Endothelial cell of umbilical vein (primary cell): Measurements from ENCODE around the gene ATG12. TPM values are rescaled to one million over a fixed set of nuclear protein-coding genes. Genes with fewer than 3 reads are reported as not detected.

Experiments
- BruUV-seq: library from RNA; stranded (reverse); fragments of 400-500 nt; replicated peaks from 2 replicates; lab custom pipeline; 2021; lab: Mats Ljungman, UMichigan
- CTCF ChIA-PET: fragments of 300-600, 350-600 bp; sonication (Branson Sonifier 250); formaldehyde crosslinking; loops from one replicate; lab custom pipeline; 2021; ENCODE audit warnings: antibody characterized with exemption, inconsistent platforms; lab: Charles Lee
- POLR2A ChIA-PET: fragments of 300-600, 350-600 bp; sonication (Branson Sonifier 250); formaldehyde crosslinking; loops from one replicate; lab custom pipeline; 2021; ENCODE audit warnings: antibody characterized with exemption, inconsistent platforms; lab: Charles Lee
- DNase-seq: peaks from one replicate; pipeline ENCODE4 v3.0.0-alpha.2; 2011; ENCODE audit warnings: low read depth, low spot score
- FAIRE-seq: peaks from 2 replicates; lab custom pipeline; 2011; peaks lifted over from hg19 to GRCh38; lab: Jason Lieb, UNC
- H2AFZ ChIP-seq: 2 replicates; pipeline ENCODE4 v1.6.0; 2012; ENCODE audit warnings: low read depth, low read length, control low read depth, inconsistent platforms
- H3K27ac ChIP-seq: 2 replicates; pipeline ENCODE4 v1.5.1; 2011; ENCODE audit warnings: low read depth, mild to moderate bottlenecking, control low read depth, low read length, moderate library complexity; ENCODE audit not compliant: insufficient read depth
- H3K27me3 ChIP-seq, 2 experiments: 2 replicates each; pipeline versions ENCODE4 v1.6.0 to v1.6.1; 2011; ENCODE audit warnings: low read length in 2 of 2, mixed read lengths in 1 of 2; ENCODE audit not compliant: control insufficient read depth in 2 of 2, insufficient read depth in 2 of 2
- H3K36me3 ChIP-seq, 2 experiments: 2 replicates in 1 of 2; 3 replicates in 1 of 2; pipeline ENCODE4 v1.5.1; 2011; ENCODE audit warnings: low read length in 2 of 2, mild to moderate bottlenecking in 1 of 2, moderate library complexity in 1 of 2; ENCODE audit not compliant: control insufficient read depth in 2 of 2, insufficient read depth in 2 of 2; ENCODE audit errors: extremely low read depth in 1 of 2
- H3K4me1 ChIP-seq: 3 replicates; pipeline ENCODE4 v1.5.1; 2011; ENCODE audit warnings: mild to moderate bottlenecking, low read length; ENCODE audit not compliant: control insufficient read depth, insufficient read depth; ENCODE audit errors: extremely low read depth
- H3K4me2 ChIP-seq: 2 replicates; pipeline ENCODE4 v1.6.1; 2011; ENCODE audit warnings: low read length, control low read depth, mixed read lengths; ENCODE audit not compliant: insufficient read depth
- H3K4me3 ChIP-seq, 3 experiments: fragments of 200-600 bp in 1 of 3; sonication (generic), shearing (Covaris generic) in 1 of 3; replicated peaks in 1 of 3; 2 replicates each; pipeline ENCODE4 v1.5.1; 2011 to 2016; ENCODE audit warnings: control low read depth in 3 of 3, low read length in 3 of 3, mild to moderate bottlenecking in 2 of 3, inconsistent platforms in 1 of 3, low read depth in 1 of 3, moderate library complexity in 1 of 3; ENCODE audit not compliant: insufficient read depth in 1 of 3
- H3K79me2 ChIP-seq: 2 replicates; pipeline ENCODE4 v1.6.0; 2012; ENCODE audit warnings: low read length, inconsistent platforms; ENCODE audit not compliant: control insufficient read depth, insufficient read depth
- H3K9ac ChIP-seq: replicated peaks from 2 replicates; pipeline ENCODE3; 2011; ENCODE audit warnings: low read length, control low read depth; ENCODE audit not compliant: insufficient read depth; ENCODE audit errors: extremely low read depth
- H3K9me1 ChIP-seq: replicated peaks from 3 replicates; pipeline ENCODE4 v1.6.0; 2011; ENCODE audit warnings: mild to moderate bottlenecking, low read length; ENCODE audit not compliant: control insufficient read depth, insufficient read depth; ENCODE audit errors: extremely low read depth
- H3K9me3 ChIP-seq: replicated peaks from 2 replicates; pipeline ENCODE4 v1.5.1; 2012; ENCODE audit warnings: low read length, inconsistent platforms; ENCODE audit not compliant: control insufficient read depth, insufficient read depth
- H4K20me1 ChIP-seq: replicated peaks from 2 replicates; pipeline ENCODE3; 2011; ENCODE audit warnings: mild to moderate bottlenecking, low read length; ENCODE audit not compliant: control insufficient read depth, insufficient read depth; ENCODE audit errors: extremely low read depth
- CTCF ChIP-seq, 2 donors: IDR thresholded peaks; 1 replicate in 1 of 2; 2 replicates in 1 of 2; pipeline ENCODE4 v1.5.1; 2011; ENCODE audit warnings: low read length in 2 of 2, mild to moderate bottlenecking in 2 of 2, moderate library complexity in 2 of 2, control low read depth in 1 of 2, inconsistent platforms in 1 of 2, low read depth in 1 of 2; ENCODE audit not compliant: insufficient read depth in 1 of 2; ENCODE audit errors: extremely low read depth in 1 of 2
- EZH2 ChIP-seq: IDR thresholded peaks from 2 replicates; pipeline ENCODE4 v1.6.1; 2012; ENCODE audit warnings: borderline replicate concordance, low read depth, mild to moderate bottlenecking, moderate library complexity, low read length, inconsistent platforms; ENCODE audit not compliant: severe bottlenecking
- FOS ChIP-seq: IDR thresholded peaks from 2 replicates; pipeline ENCODE4 v1.6.1; 2011; ENCODE audit warnings: mild to moderate bottlenecking, low read length, moderate library complexity, borderline replicate concordance; ENCODE audit not compliant: insufficient read depth
- GATA2 ChIP-seq: IDR thresholded peaks from 2 replicates; pipeline ENCODE4 v1.7.0; 2011; ENCODE audit warnings: low read depth, mild to moderate bottlenecking, moderate library complexity, mixed read lengths, low read length; ENCODE audit not compliant: insufficient read length, insufficient read depth
- JUN ChIP-seq: IDR thresholded peaks from 2 replicates; pipeline ENCODE4 v1.6.1; 2011; ENCODE audit warnings: borderline replicate concordance, low read depth; ENCODE audit not compliant: insufficient read length, insufficient read depth
- MAX ChIP-seq: IDR thresholded peaks from 2 replicates; pipeline ENCODE4 v1.6.1; 2011; ENCODE audit not compliant: insufficient read depth, insufficient read length
- MYC ChIP-seq: IDR thresholded peaks from one replicate; pipeline ENCODE4 v1.6.1; 2011; ENCODE audit warnings: mild to moderate bottlenecking, low read depth, low read length
- POLR2A ChIP-seq: IDR thresholded peaks from 2 replicates; pipeline ENCODE4 v1.6.1; 2012; ENCODE audit warnings: low read depth, mild to moderate bottlenecking, control low read depth, low read length
- POLR2AphosphoS5 ChIP-seq: IDR thresholded peaks from 2 replicates; pipeline ENCODE4 v1.6.1; 2012; ENCODE audit warnings: low read depth, mild to moderate bottlenecking, control low read depth, low read length, moderate library complexity; ENCODE audit not compliant: insufficient read depth
- dilution Hi-C: fragments of 300-500 bp; cut with MboI; formaldehyde crosslinking; loops from one replicate; pipeline ENCODE4 v1.15.0; 2019; ENCODE audit warnings: low sequenced_read_pairs; ENCODE audit not compliant: extremely low pct_ligation_motif_present
- intact Hi-C: fragments of 100-400 bp; cut with micrococcal nuclease; formaldehyde crosslinking; loops from one replicate; pipeline ENCODE4 v1.10.0; 2022
- polyA plus RNA-seq, 4 experiments: library from polyadenylated mRNA; depleted of rRNA in 3 of 4; stranded (reverse) in 3 of 4; unstranded in 1 of 4; fragments of >200 nt; gene quantifications; 2 replicates each; pipeline versions ENCODE4 v1.2.1 to v1.2.3, GENCODE V29; 2011 to 2012; ENCODE audit warnings: missing spikeins in 1 of 4
- total RNA-seq: library from RNA; stranded (reverse); gene quantifications from 2 replicates; pipeline ENCODE4 v1.2.3, GENCODE V29; 2021

Gene ATG12
- total and polyA plus RNA-seq, 2 donors (not counting 3 experiments of a cell fraction or from before 2014, with no cell fraction given): 27.5 to 62.0 TPM

GRCh38 chr5:115800108-115800507, 41.3 kb downstream of the ATG12 start:
- TF ChIP-seq JUN: no peak
- TF ChIP-seq FOS: no peak
- TF ChIP-seq MYC: no peak
- no peak for TF ChIP-seq MAX
- no peak for TF ChIP-seq POLR2A
- no peak for TF ChIP-seq CTCF (IDR thresholded peaks at IDR 0.05; ENCODE audit: extremely low read depth in 1 of 2, insufficient read depth in 1 of 2, low read depth in 1 of 2, low read length in 2 of 2)
- TF ChIP-seq POLR2AphosphoS5: no peak
- TF ChIP-seq GATA2: no peak
- no peak for TF ChIP-seq EZH2
- H3K9me3 ChIP-seq: no peaks in the 10 kb centered on the region
- FAIRE-seq (no peak), DNase-seq (no peak)
- no peak overlapping the region for H3K27ac ChIP-seq
- no peaks in the 10 kb centered on the region for H3K36me3 ChIP-seq
- ChIA-PET POLR2A (no interaction called here), CTCF (interaction anchor here (1.3 kb wide), 1 partner anchor 10 kb away, joined by 4 read pairs; no protein-coding TSS in a partner anchor)
- no TSS peak for BruUV-seq
- dilution Hi-C loops (no loop called here), intact Hi-C loops (no loop called here)
- H3K27me3 ChIP-seq: peaks cover 0 to 2% of the 10 kb centered on the region in 2 experiments
- H3K4me1 ChIP-seq: no peaks in the 10 kb centered on the region
- no peak overlapping the region for H3K9ac ChIP-seq
- no peaks in the 10 kb centered on the region for H4K20me1 ChIP-seq
- no peak overlapping the region for H3K4me2 ChIP-seq
- H3K4me3 ChIP-seq: no peak overlapping the region
- no peaks in the 10 kb centered on the region for H3K79me2 ChIP-seq
- H3K9me1 ChIP-seq: no peaks in the 10 kb centered on the region
- H2AFZ ChIP-seq: no peak overlapping the region
